Hepatic stellate cell (primary cell): Measurements from ENCODE around the gene DAPK2.

Experiments used
- DNase-seq: peaks from one replicate; pipeline ENCODE4 v3.0.0; 2011; ENCODE audit warnings: low spot score

Gene DAPK2

DNA sequence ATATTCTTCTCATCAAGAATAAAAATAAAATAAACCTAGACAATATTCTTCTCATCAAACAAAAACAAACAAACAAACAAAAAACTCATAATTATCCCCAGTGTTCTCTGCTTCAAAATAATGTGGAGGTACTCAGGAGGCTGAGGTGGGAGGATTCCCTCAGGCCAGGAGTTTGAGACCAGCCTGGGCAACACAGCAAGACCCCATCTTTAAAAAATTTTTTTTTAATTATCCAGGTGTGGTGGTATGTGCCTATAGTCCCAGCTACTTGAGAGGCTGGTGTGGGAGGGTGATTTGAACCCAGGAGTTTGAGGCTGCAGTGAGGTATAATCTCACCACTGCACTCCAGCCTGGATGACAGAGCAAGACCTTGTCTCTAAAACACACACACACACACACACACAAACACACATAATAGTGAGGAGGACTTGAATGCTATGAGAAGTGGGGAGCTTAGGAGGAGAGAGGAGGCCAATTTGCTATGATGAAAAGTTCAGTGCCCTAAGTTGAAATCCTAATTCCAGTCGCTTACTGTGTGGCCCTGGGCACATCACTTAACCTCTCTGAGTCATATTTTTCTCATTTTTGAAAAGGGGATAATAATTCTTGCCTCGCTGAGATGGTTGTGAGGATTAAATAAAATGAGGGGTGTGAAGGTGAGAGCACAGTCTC is 176.8 kb downstream of the DAPK2 start:
- no peak for DNase-seq

- DNase-seq, result no peak
Observed at GRCh38 chr15:63864186-63864585, 182.1 kb downstream of the DAPK2 start.

DNA sequence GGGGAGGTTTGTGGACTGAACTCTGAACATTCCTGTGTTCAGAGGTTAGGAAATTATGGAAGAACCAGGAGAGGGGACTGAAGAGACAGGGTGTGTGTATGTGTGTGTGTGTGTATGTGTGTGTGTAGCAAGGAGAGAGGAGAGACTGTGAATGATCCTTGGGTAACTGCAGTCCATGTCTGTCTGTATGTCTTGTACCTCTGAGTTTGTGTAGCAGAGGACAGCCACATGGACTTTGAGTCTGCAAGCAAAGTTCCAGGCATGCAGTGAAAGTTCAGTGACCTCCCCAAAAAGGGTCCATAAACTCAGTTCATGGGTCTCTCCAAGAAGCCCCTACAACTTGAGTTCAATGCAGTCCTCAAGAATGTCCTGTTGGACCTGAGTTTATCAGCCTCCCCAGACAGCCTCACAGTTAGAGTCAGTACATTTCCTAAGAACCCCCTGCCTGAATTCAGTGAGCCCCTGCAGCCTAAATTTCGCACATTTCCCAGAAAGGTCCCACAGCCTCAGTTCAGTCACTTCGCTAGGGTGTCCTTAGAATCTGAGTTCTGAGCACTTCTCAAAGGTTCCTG is 184.3 kb downstream of the DAPK2 start:
- DNase-seq, result no peak

DNA sequence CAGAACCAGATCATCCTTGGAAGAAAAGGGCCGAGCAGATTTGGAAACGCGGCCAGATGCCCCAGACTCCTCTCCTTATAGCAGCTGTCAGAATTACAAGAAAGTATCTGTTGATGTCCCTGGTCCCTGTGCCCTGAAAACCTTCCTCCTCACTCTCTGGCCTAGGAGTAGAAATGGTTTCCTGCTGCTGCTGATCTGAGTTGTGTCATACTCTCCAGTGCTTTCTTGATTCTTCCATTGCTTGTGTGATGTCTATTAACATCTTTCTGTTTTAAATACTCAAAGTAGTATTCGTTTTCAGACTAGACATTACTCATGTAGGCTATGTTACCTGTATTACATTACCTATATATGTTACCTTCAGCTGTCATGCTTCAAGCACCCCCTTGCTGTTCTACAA is 185.7 kb downstream of the DAPK2 start:
- DNase-seq, result no peak

DNA sequence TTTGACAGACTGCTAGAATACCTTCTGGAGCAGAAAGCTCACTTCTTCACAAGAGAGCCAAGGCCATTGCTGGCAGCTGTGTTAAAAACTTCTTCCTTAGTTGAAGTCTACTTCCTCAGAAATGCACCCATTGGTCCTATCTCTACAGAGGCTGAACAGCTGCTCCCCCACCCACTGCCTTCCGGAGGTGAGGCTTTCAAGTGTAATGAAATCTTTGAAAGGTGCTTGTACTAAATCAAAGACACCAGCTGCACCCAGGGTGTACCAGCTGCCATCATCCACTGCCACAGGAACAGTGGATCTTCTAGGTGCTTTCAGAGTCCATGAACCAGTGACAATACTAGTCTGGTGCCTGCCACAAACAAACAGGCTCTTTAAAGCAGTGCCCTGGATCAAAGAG is 186.1 kb downstream of the DAPK2 start:
- no peak for DNase-seq

GRCh38 chr15:63858881-63859280 is 187.4 kb downstream of the DAPK2 start:
- no peak for DNase-seq

GRCh38 chr15:63858448-63858847 is 187.8 kb downstream of the DAPK2 start:
- no peak for DNase-seq

DNA sequence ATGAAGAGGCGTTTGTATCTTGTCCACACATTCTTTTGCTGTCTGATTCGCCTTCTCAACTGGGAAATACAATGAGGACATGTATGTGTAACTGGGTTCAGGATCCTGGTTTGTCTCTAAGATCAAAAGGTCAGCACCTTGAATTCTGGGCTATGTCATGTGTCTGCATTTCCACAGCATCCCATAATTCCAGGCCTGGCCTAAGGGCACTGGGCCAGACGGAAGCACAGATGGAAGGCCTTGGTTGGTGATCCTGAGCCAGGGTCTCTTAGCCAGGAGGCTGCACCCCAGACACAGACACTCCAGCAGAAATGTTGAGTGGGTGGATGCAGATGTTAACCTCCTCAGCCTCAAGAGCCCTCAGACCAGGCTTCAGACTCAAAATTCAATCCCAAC is 188.8 kb downstream of the DAPK2 start:
- DNase-seq, result no peak
